ENCODE results near the gene THAP9.

The THAP9 gene

GRCh38 chr4:82954212-82954611 is 53.7 kb downstream of the THAP9 start:
- no peak for DNase-seq (ENCODE audit: low read depth)

GRCh38 chr4:82957045-82957444 is 56.5 kb downstream of the THAP9 start:
- no peak for DNase-seq (ENCODE audit: low read depth)

- no peak for DNase-seq (ENCODE audit: low read depth)
Measured at GRCh38 chr4:82965763-82966162, 65.2 kb downstream of the THAP9 start.

GRCh38 chr4:82968972-82969371 is 68.4 kb downstream of the THAP9 start:
- DNase-seq (ENCODE audit: low read depth), result no peak

- DNase-seq (ENCODE audit: low read depth), result no peak
Measured at GRCh38 chr4:82969414-82969813, 68.9 kb downstream of the THAP9 start.
